Activated CD4-positive, alpha-beta memory T cell treated with anti-CD3 and anti-CD28 coated beads, Interleukin-2, amount 10 ng/mL, durations not matched to agents 7 days and 5 days (primary cell): ENCODE measurements around the gene PTBP3. TPM values are rescaled to one million over a fixed set of nuclear protein-coding genes. Genes with fewer than 3 reads are reported as not detected.

ENCODE experiments used
- CTCF ChIA-PET: fragments of 350-600 bp; sonication (Branson Sonifier 250); formaldehyde crosslinking; loops from one replicate; lab custom pipeline; 2021; ENCODE audit warnings: antibody characterized with exemption, inconsistent platforms; lab: Charles Lee
- POLR2A ChIA-PET: fragments of 350-600 bp; sonication (Branson Sonifier 250); formaldehyde crosslinking; loops from one replicate; lab custom pipeline; 2021; ENCODE audit warnings: antibody characterized with exemption; lab: Charles Lee
- DNase-seq: peaks from one replicate; pipeline ENCODE4 v3.0.0-alpha.2; 2020
- H3K27ac Mint-ChIP-seq: one replicate; pipeline ENCODE4 v1.8.0; 2021; ENCODE audit warnings: mild to moderate bottlenecking, mixed read lengths
- H3K27me3 Mint-ChIP-seq: one replicate; pipeline ENCODE4 v1.8.0; 2021; ENCODE audit warnings: mixed read lengths
- H3K36me3 Mint-ChIP-seq: one replicate; pipeline ENCODE4 v1.8.0; 2021; ENCODE audit warnings: low read depth, mixed read lengths
- H3K4me1 Mint-ChIP-seq: one replicate; pipeline ENCODE4 v1.8.0; 2021; ENCODE audit warnings: mixed read lengths
- H3K4me3 Mint-ChIP-seq: one replicate; pipeline ENCODE4 v1.8.0; 2021; ENCODE audit warnings: mild to moderate bottlenecking, mixed read lengths
- H3K9me3 Mint-ChIP-seq: one replicate; pipeline ENCODE4 v1.8.0; 2021; ENCODE audit warnings: mixed read lengths
- total RNA-seq, 2 experiments: library from RNA; stranded (reverse); gene quantifications; one replicate each; pipeline ENCODE4 v1.2.3, GENCODE V29; 2021

Gene PTBP3
- total RNA-seq, 2 experiments from 2014 or later = 177 TPM

- Mint-ChIP-seq H3K4me1 (no peaks in the 10 kb centered on the region), H3K36me3 (peaks cover 66% of the 10 kb centered on the region), H3K9me3 (no peaks in the 10 kb centered on the region), H3K4me3 (no peak overlapping the region), H3K27ac (no peak overlapping the region), H3K27me3 (no peaks in the 10 kb centered on the region)
- POLR2A ChIA-PET = no interaction called here
- CTCF ChIA-PET = no interaction called here
- no peak for DNase-seq
Observed at GRCh38 chr9:112258106-112258505, 75.3 kb downstream of the PTBP3 start.

GRCh38 chr9:112252194-112252593, 81.2 kb downstream of the PTBP3 start:
- Mint-ChIP-seq H3K4me1 (peaks cover 15% of the 10 kb centered on the region), H3K9me3 (no peaks in the 10 kb centered on the region), H3K36me3 (peaks cover 57% of the 10 kb centered on the region), H3K27me3 (no peaks in the 10 kb centered on the region), H3K4me3 (no peak overlapping the region), H3K27ac (no peak overlapping the region)
- DNase-seq = no peak
- ChIA-PET POLR2A (no interaction called here), CTCF (no interaction called here)

DNA sequence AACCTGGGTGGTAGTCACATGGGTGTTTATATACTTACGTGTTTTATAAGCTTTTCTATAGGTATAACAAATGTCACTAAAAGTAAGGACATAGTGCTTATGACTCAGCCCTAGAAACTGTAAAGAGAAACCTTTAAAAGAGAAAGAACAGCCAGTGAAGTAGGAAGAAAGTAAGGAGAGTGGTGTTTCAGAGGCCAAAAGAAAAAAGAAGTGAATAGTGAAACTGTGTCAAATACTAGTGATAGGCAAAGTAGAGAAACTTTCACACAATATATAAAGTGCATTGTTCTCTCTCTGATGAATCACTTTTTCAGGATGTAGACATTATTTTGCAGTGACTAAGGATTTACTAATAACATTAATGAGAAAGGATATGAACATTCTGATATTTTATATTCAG, 84.1 kb downstream of the PTBP3 start:
- POLR2A ChIA-PET = interaction anchor here (0.6 to 1.3 kb wide), 3 partner anchors 11 to 130 kb away, joined by 3 read pairs; partner anchors contain the start of gene PTBP3
- no peak overlapping the region for H3K4me3 Mint-ChIP-seq
- no peaks in the 10 kb centered on the region for H3K9me3 Mint-ChIP-seq
- H3K36me3 Mint-ChIP-seq = peaks cover 61% of the 10 kb centered on the region
- CTCF ChIA-PET = no interaction called here
- H3K27me3 Mint-ChIP-seq = no peaks in the 10 kb centered on the region
- H3K4me1 Mint-ChIP-seq = peaks cover 15% of the 10 kb centered on the region
- no peak for DNase-seq
- H3K27ac Mint-ChIP-seq = no peak overlapping the region

- peaks cover 15% of the 10 kb centered on the region for H3K4me1 Mint-ChIP-seq
- H3K27ac Mint-ChIP-seq = no peak overlapping the region
- H3K36me3 Mint-ChIP-seq = peaks cover 58% of the 10 kb centered on the region
- ChIA-PET POLR2A (interaction anchor here (0.8 kb wide), 1 partner anchor 85 kb away, joined by 3 read pairs; the partner anchor contains the start of gene PTBP3), CTCF (no interaction called here)
- no peaks in the 10 kb centered on the region for H3K27me3 Mint-ChIP-seq
- no peak overlapping the region for H3K4me3 Mint-ChIP-seq
- no peaks in the 10 kb centered on the region for H3K9me3 Mint-ChIP-seq
- no peak for DNase-seq
Observed at GRCh38 chr9:112248722-112249121, 84.7 kb downstream of the PTBP3 start.

GRCh38 chr9:112247090-112247489, 86.3 kb downstream of the PTBP3 start:
- ChIA-PET POLR2A (no interaction called here), CTCF (no interaction called here)
- DNase-seq = no peak
- Mint-ChIP-seq H3K36me3 (peaks cover 54% of the 10 kb centered on the region), H3K4me3 (no peak overlapping the region), H3K27me3 (no peaks in the 10 kb centered on the region), H3K27ac (no peak overlapping the region), H3K9me3 (no peaks in the 10 kb centered on the region), H3K4me1 (peaks cover 15% of the 10 kb centered on the region)

- peaks cover 49% of the 10 kb centered on the region for H3K36me3 Mint-ChIP-seq
- H3K27ac Mint-ChIP-seq = no peak overlapping the region
- H3K27me3 Mint-ChIP-seq = no peaks in the 10 kb centered on the region
- DNase-seq = no peak
- no peak overlapping the region for H3K4me3 Mint-ChIP-seq
- no peaks in the 10 kb centered on the region for H3K9me3 Mint-ChIP-seq
- POLR2A ChIA-PET = no interaction called here
- CTCF ChIA-PET = no interaction called here
- peaks cover 15% of the 10 kb centered on the region for H3K4me1 Mint-ChIP-seq
Observed at GRCh38 chr9:112245126-112245525, 88.3 kb downstream of the PTBP3 start.

DNA sequence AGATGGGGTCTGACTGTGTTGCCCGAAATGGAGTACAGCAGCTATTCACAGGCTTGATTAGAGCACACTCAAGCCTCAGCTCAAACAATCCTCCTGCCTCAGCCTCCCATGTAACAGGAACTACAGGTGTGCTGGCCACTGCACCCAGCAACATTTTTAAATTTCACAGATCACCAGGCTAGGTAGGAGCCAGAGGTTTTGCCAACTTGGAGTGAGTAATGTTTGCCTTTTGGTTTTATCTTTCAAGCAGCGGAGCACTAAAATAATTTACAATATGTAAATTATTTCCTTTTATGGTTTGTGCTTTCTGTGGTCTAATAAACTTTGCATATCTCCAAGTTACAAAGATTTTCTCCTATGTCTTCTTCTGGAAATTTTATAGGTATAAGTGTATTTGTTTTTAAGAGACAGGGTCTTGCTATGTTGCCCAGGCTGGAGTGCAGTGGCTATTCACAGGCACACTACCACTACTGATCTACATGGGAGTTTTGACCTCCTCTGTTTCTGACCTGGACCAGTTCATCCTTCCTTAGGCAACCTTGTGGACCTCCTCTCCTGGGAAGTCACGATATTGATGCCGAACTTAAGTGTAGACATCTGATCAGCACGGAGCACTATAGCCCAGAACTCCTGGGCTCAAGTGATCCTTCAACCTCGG, 91.1 kb downstream of the PTBP3 start:
- CTCF ChIA-PET = no interaction called here
- H3K27me3 Mint-ChIP-seq = no peaks in the 10 kb centered on the region
- POLR2A ChIA-PET = interaction anchor here (1.4 kb wide), 1 partner anchor 91 kb away, joined by 3 read pairs; the partner anchor contains the start of gene PTBP3
- no peaks in the 10 kb centered on the region for H3K9me3 Mint-ChIP-seq
- no peak for DNase-seq
- peaks cover 45% of the 10 kb centered on the region for H3K36me3 Mint-ChIP-seq
- H3K27ac Mint-ChIP-seq = no peak overlapping the region
- H3K4me3 Mint-ChIP-seq = no peak overlapping the region
- peaks cover 1% of the 10 kb centered on the region for H3K4me1 Mint-ChIP-seq

- Mint-ChIP-seq H3K27ac (no peak overlapping the region), H3K36me3 (peaks cover 41% of the 10 kb centered on the region), H3K27me3 (no peaks in the 10 kb centered on the region), H3K4me1 (peaks cover 1% of the 10 kb centered on the region), H3K4me3 (no peak overlapping the region), H3K9me3 (no peaks in the 10 kb centered on the region)
- no peak for DNase-seq
- ChIA-PET POLR2A (interaction anchor here (1.4 kb wide), 1 partner anchor 92 kb away, joined by 3 read pairs; the partner anchor contains the start of gene PTBP3), CTCF (no interaction called here)
Observed at GRCh38 chr9:112241491-112241890, 91.9 kb downstream of the PTBP3 start.

DNA sequence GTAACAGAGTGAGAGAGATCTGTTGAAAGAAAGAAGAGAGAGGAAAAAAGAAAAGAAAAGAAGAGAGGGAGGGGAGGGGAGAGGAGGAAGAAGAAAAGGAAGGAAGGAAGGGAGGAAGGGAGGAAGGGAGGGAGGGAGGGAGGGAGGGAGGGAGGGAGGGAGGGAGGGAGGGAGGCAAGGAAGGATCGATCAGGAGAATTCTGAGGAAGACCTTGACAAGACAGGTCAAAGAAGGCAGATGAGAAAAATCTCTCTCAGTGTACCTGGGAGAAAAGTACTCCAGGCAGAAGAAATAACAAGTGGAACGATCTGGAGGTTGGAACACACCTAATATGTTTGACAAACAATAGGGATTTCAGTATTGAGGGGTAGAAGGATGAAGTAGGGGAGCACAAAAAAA, 93.7 kb downstream of the PTBP3 start:
- no peak overlapping the region for H3K27ac Mint-ChIP-seq
- peaks cover 32% of the 10 kb centered on the region for H3K36me3 Mint-ChIP-seq
- H3K4me3 Mint-ChIP-seq = no peak overlapping the region
- CTCF ChIA-PET = no interaction called here
- no peak for DNase-seq
- H3K9me3 Mint-ChIP-seq = no peaks in the 10 kb centered on the region
- H3K4me1 Mint-ChIP-seq = peaks cover 1% of the 10 kb centered on the region
- POLR2A ChIA-PET = no interaction called here
- no peaks in the 10 kb centered on the region for H3K27me3 Mint-ChIP-seq

- H3K27ac Mint-ChIP-seq = no peak overlapping the region
- ChIA-PET CTCF (no interaction called here), POLR2A (no interaction called here)
- H3K27me3 Mint-ChIP-seq = no peaks in the 10 kb centered on the region
- no peak for DNase-seq
- no peak overlapping the region for H3K4me3 Mint-ChIP-seq
- peaks cover 1% of the 10 kb centered on the region for H3K4me1 Mint-ChIP-seq
- no peaks in the 10 kb centered on the region for H3K9me3 Mint-ChIP-seq
- peaks cover 31% of the 10 kb centered on the region for H3K36me3 Mint-ChIP-seq
Observed at GRCh38 chr9:112239284-112239683, 94.1 kb downstream of the PTBP3 start.

GRCh38 chr9:112234779-112235178, 98.6 kb downstream of the PTBP3 start:
- POLR2A ChIA-PET = no interaction called here
- no peak for DNase-seq
- CTCF ChIA-PET = interaction anchor here (1.0 kb wide), 1 partner anchor 97 kb away, joined by 3 read pairs; no protein-coding TSS in a partner anchor
- Mint-ChIP-seq H3K9me3 (no peaks in the 10 kb centered on the region), H3K36me3 (peaks cover 42% of the 10 kb centered on the region), H3K27me3 (no peaks in the 10 kb centered on the region), H3K27ac (no peak overlapping the region), H3K4me1 (peaks cover 10% of the 10 kb centered on the region), H3K4me3 (no peak overlapping the region)

- H3K27me3 Mint-ChIP-seq = no peaks in the 10 kb centered on the region
- no peak for DNase-seq
- POLR2A ChIA-PET = no interaction called here
Observed at GRCh38 chr9:112233769-112234168, 99.7 kb downstream of the PTBP3 start.

DNA sequence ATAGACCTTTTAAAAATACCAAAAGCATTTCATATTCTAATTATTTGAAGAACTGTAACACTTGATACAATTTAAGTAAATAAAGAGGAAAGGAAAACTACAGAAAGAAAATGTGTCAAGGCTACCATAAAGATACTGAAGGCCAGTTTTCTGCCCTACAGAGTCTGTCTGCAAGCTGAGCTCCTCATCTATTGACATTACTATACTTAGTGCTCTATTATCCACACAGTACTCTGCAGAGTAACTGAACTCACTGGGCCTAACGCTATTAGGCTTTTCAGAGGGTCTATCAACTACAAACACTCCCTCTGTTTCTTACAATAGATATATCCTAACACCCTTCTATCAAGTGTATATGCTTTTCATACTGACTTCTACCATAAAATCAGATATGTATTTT, 101.2 kb downstream of the PTBP3 start:
- Mint-ChIP-seq H3K27me3 (no peaks in the 10 kb centered on the region), H3K9me3 (no peaks in the 10 kb centered on the region), H3K36me3 (peaks cover 42% of the 10 kb centered on the region), H3K27ac (no peak overlapping the region), H3K4me1 (peaks cover 8% of the 10 kb centered on the region), H3K4me3 (no peak overlapping the region)
- ChIA-PET CTCF (no interaction called here), POLR2A (no interaction called here)
- DNase-seq = no peak

More at GRCh38 chr9:112233769-112234168, 99.7 kb downstream of the PTBP3 start:
- H3K9me3 Mint-ChIP-seq = no peaks in the 10 kb centered on the region
- H3K27ac Mint-ChIP-seq = no peak overlapping the region
- peaks cover 8% of the 10 kb centered on the region for H3K4me1 Mint-ChIP-seq
- no peak overlapping the region for H3K4me3 Mint-ChIP-seq
- CTCF ChIA-PET = interaction anchor here (0.6 kb wide), 1 partner anchor 228 kb away, joined by 3 read pairs; no protein-coding TSS in a partner anchor
- peaks cover 43% of the 10 kb centered on the region for H3K36me3 Mint-ChIP-seq
